Adrenal gland (tissue), 5 donors: Measurements from ENCODE around the gene ATP8B3.

ENCODE experiments used
- CTCF ChIP-seq, 6 experiments: fragments of 450-650 bp in 4 of 6; fragments of 200-600 bp in 2 of 6; sonication (generic) in 1 of 6; IDR thresholded peaks; 1 replicate in 5 of 6; 2 replicates in 1 of 6; pipeline versions ENCODE4 v1.5.1 to v1.8.0; 2016 to 2021; ENCODE audit warnings: antibody characterized with exemption in 6 of 6, mild to moderate bottlenecking in 2 of 6, moderate library complexity in 1 of 6
- POLR2A ChIP-seq, 2 donors: fragments of 450-650 bp; IDR thresholded peaks; one replicate each; pipeline ENCODE4 v1.6.1; 2017; ENCODE audit warnings: antibody characterized with exemption in 2 of 2, mild to moderate bottlenecking in 2 of 2, moderate library complexity in 1 of 2
- donor health status: DM: no; HTN: no; CAD: no.

- no peak for TF ChIP-seq CTCF (IDR thresholded peaks at IDR 0.05)
- TF ChIP-seq POLR2A (IDR thresholded peaks at IDR 0.05) = no peak
These were observed 42.0 kb upstream of the ATP8B3 start for GRCh38 chr19:1854039-1854541.
